ENCODE results near the gene NPM1.

NPM1 gene

DNA sequence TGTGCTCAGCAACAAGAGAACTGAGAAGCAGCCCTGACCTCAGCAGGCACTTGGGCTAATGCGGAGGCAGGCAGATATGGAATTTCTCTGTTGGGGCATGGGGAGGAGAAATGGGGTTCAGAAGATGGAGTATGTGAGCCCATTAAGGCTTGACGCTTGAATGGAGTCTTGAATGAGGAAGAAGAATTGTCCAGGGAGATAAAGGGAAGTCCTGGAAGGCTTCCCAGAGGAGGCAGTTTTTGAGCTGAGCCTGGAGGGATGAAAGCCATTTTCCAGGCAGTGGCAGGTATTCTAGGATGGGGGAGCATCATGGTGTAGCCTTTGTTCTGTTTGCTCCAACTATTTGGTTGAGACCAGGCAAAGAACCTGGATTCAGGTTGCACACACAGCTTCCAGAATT is 66.3 kb downstream of the NPM1 start:
- no peak for DNase-seq

DNA sequence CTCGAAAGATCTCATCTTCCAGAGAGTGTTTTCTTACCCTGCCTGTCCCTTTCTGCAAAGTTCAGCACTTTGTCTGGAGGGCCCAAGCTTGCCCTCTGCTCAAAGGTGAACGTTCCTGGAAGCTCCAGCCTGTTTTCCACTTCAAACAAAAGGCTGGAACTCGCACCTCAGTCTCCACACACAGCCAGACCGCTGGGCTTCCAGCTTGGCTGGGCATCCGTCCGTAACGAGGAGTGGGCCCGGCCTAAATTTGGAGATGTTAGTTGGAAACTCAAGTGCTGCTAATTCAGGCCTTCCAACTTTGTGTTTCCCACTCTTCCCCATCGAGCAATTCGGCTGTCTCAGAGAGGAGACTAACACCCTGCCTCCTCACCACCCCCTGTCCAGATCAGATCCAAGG is 66.9 kb downstream of the NPM1 start:
- DNase-seq = no peak

- no peak for DNase-seq
Observed at GRCh38 chr5:171455522-171455921, 67.9 kb downstream of the NPM1 start.

GRCh38 chr5:171457208-171457981 is 69.7 kb downstream of the NPM1 start:
- no peak for DNase-seq

DNA sequence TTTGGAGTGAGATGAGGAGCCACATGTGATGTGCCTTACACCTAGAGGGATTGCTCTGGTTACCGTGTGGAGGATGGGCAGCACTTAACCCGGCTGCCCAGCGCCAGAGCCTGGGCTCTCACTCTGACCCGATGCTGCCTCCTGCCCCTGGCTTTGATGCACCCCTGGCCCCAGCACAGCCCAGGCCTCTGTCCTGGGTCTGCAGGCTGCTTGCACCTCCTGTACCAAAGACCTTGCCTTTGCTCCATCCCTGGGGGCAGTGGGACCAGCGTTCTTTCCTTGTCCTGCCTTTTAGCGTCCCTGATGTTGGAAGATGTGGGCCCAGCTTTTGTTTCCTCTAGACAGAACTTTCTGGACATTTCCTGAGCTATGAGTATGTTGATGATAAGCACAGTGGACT is 72.2 kb downstream of the NPM1 start:
- no peak for DNase-seq
